GM23338 (cell line): ENCODE results near the gene SBF2.
"Not testable (repeated sequence)": the region's sequence is repeated elsewhere in the genome, so short reads cannot be mapped to it uniquely, and the experiment has no call there.

Source experiments
- CREB1 ChIP-seq: fragments of 250-450 bp; sonication (Bioruptor Pico); IDR thresholded peaks from 2 replicates; pipeline ENCODE4 v1.5.0; 2020; ENCODE audit warnings: low read depth, mild to moderate bottlenecking, moderate library complexity
- EZH2phosphoT487 ChIP-seq: fragments of 200-600 bp; sonication (generic); IDR thresholded peaks from one replicate; pipeline ENCODE4 v1.8.1; 2018; ENCODE audit warnings: antibody characterized with exemption; ENCODE audit not compliant: unreplicated experiment
- NANOG ChIP-seq: IDR thresholded peaks from 2 replicates; pipeline ENCODE4 v1.6.1; 2016; ENCODE audit warnings: antibody characterized with exemption, borderline replicate concordance
- POLR2AphosphoS5 ChIP-seq: IDR thresholded peaks from 2 replicates; pipeline ENCODE4 v1.6.1; 2016; ENCODE audit warnings: antibody characterized with exemption, low read depth
- TF ChIP-seq, protein P1 (sequence below), 2 experiments: fragments of 200-600 bp in 1 of 2; sonication (generic) in 1 of 2; conservative IDR thresholded peaks; 2 replicates each; pipeline versions ENCODE4 v1.5.1 to v1.6.1; 2016 to 2017; ENCODE audit warnings: antibody characterized with exemption in 2 of 2, low read depth in 2 of 2, mild to moderate bottlenecking in 2 of 2, moderate library complexity in 1 of 2
- TF ChIP-seq, protein P2 (sequence below): IDR thresholded peaks from one replicate; pipeline ENCODE4 v1.6.1; 2018; ENCODE audit warnings: antibody characterized with exemption; ENCODE audit not compliant: unreplicated experiment
- TF ChIP-seq, protein P3 (sequence below): IDR thresholded peaks from 2 replicates; pipeline ENCODE4 v1.6.1; 2016; ENCODE audit warnings: antibody characterized with exemption

DNA sequence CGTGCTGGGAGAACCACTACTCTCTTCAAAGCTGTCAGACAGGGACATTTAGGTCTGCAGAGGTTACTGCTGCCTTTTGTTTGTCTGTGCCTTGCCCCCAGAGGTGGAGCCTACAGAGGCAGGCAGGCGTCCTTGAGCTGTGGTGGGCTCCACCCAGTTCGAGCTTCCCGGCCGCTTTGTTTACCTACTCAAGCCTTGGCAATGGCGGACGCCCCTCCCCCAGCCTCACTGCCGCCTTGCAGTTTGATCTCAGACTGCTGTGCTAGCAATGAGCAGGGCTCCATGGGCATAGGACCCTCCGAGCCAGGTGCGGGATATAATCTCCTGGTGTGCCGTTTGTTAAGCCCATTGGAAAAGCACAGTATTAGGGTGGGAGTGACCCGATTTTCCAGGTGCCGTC, 62.2 kb downstream of the SBF2 start:
- TF ChIP-seq, protein P1, sequence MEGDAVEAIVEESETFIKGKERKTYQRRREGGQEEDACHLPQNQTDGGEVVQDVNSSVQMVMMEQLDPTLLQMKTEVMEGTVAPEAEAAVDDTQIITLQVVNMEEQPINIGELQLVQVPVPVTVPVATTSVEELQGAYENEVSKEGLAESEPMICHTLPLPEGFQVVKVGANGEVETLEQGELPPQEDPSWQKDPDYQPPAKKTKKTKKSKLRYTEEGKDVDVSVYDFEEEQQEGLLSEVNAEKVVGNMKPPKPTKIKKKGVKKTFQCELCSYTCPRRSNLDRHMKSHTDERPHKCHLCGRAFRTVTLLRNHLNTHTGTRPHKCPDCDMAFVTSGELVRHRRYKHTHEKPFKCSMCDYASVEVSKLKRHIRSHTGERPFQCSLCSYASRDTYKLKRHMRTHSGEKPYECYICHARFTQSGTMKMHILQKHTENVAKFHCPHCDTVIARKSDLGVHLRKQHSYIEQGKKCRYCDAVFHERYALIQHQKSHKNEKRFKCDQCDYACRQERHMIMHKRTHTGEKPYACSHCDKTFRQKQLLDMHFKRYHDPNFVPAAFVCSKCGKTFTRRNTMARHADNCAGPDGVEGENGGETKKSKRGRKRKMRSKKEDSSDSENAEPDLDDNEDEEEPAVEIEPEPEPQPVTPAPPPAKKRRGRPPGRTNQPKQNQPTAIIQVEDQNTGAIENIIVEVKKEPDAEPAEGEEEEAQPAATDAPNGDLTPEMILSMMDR (conservative IDR thresholded peaks at IDR 0.05; ENCODE audit: low read depth in 2 of 2) = not testable (repeated sequence)
- not testable (repeated sequence) for TF ChIP-seq CREB1 (CRISPR knock-in tag); POLR2AphosphoS5; EZH2phosphoT487; NANOG
- TF ChIP-seq, protein P2, sequence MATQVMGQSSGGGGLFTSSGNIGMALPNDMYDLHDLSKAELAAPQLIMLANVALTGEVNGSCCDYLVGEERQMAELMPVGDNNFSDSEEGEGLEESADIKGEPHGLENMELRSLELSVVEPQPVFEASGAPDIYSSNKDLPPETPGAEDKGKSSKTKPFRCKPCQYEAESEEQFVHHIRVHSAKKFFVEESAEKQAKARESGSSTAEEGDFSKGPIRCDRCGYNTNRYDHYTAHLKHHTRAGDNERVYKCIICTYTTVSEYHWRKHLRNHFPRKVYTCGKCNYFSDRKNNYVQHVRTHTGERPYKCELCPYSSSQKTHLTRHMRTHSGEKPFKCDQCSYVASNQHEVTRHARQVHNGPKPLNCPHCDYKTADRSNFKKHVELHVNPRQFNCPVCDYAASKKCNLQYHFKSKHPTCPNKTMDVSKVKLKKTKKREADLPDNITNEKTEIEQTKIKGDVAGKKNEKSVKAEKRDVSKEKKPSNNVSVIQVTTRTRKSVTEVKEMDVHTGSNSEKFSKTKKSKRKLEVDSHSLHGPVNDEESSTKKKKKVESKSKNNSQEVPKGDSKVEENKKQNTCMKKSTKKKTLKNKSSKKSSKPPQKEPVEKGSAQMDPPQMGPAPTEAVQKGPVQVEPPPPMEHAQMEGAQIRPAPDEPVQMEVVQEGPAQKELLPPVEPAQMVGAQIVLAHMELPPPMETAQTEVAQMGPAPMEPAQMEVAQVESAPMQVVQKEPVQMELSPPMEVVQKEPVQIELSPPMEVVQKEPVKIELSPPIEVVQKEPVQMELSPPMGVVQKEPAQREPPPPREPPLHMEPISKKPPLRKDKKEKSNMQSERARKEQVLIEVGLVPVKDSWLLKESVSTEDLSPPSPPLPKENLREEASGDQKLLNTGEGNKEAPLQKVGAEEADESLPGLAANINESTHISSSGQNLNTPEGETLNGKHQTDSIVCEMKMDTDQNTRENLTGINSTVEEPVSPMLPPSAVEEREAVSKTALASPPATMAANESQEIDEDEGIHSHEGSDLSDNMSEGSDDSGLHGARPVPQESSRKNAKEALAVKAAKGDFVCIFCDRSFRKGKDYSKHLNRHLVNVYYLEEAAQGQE = not testable (repeated sequence)
- TF ChIP-seq, protein P3, sequence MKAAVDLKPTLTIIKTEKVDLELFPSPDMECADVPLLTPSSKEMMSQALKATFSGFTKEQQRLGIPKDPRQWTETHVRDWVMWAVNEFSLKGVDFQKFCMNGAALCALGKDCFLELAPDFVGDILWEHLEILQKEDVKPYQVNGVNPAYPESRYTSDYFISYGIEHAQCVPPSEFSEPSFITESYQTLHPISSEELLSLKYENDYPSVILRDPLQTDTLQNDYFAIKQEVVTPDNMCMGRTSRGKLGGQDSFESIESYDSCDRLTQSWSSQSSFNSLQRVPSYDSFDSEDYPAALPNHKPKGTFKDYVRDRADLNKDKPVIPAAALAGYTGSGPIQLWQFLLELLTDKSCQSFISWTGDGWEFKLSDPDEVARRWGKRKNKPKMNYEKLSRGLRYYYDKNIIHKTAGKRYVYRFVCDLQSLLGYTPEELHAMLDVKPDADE = not testable (repeated sequence)
